ENCODE data around the gene EN1. TPM values are rescaled to one million over a fixed set of nuclear protein-coding genes. Genes with fewer than 3 reads are reported as not detected.

Gene EN1
- total RNA-seq, 2 experiments from 2014 or later = not detected

DNA sequence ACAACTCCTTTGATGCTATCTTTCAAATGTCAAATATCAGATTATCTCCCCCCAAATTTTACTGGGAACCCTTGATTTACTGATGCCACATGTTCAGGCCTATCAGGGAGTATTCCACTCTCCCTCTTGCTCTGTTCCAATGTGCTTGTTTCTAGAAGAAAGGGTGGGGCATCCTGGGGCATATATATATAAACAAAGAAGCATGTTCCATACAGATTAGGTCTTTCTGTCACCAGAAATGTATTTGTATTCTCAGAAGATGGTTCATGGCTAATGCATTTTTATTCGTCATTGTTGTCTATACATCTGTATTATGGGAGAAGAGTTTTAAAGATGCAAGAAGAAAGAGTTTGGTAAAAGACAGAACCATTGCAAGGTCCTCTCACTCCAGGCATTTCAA lies 24.9 kb downstream of the EN1 start:
- DNase-seq = no peak
- no peaks in the 10 kb centered on the region for H3K9me3 ChIP-seq (ENCODE audit: control insufficient read depth in 1 of 2, insufficient read depth in 1 of 2, low read length in 2 of 2)
- peaks cover 24 to 45% of the 10 kb centered on the region in 2 experiments for H3K27me3 ChIP-seq (ENCODE audit: control insufficient read depth in 1 of 2, insufficient read depth in 2 of 2, low read length in 2 of 2)
- Mint-ChIP-seq H3K36me3 (ENCODE audit: low read depth) (no peaks in the 10 kb centered on the region), H3K4me1 (ENCODE audit: low read depth) (no peaks in the 10 kb centered on the region), H3K27me3 (peaks cover 77% of the 10 kb centered on the region), H3K9me3 (no peaks in the 10 kb centered on the region), H3K27ac (no peak overlapping the region), H3K4me3 (no peak overlapping the region)
- ChIA-PET CTCF (no interaction called here), POLR2A (no interaction called here)
- H3K36me3 ChIP-seq (ENCODE audit: insufficient read depth, low read length) = no peaks in the 10 kb centered on the region
- H3K4me3 ChIP-seq (ENCODE audit: low read length) = no peak overlapping the region
- TF ChIP-seq, protein P1, sequence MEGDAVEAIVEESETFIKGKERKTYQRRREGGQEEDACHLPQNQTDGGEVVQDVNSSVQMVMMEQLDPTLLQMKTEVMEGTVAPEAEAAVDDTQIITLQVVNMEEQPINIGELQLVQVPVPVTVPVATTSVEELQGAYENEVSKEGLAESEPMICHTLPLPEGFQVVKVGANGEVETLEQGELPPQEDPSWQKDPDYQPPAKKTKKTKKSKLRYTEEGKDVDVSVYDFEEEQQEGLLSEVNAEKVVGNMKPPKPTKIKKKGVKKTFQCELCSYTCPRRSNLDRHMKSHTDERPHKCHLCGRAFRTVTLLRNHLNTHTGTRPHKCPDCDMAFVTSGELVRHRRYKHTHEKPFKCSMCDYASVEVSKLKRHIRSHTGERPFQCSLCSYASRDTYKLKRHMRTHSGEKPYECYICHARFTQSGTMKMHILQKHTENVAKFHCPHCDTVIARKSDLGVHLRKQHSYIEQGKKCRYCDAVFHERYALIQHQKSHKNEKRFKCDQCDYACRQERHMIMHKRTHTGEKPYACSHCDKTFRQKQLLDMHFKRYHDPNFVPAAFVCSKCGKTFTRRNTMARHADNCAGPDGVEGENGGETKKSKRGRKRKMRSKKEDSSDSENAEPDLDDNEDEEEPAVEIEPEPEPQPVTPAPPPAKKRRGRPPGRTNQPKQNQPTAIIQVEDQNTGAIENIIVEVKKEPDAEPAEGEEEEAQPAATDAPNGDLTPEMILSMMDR (IDR thresholded peaks at IDR 0.05) = no peak
- intact Hi-C loops (cut with DNase I, micrococcal nuclease) = no loop called here
- no peak for ATAC-seq (ENCODE audit: poor library complexity)
- H3K27ac ChIP-seq (ENCODE audit: low read depth in 1 of 2, low read length in 2 of 2) = no peak overlapping the region
- no peaks in the 10 kb centered on the region for H3K4me1 ChIP-seq (ENCODE audit: insufficient read depth, low read length)

DNA sequence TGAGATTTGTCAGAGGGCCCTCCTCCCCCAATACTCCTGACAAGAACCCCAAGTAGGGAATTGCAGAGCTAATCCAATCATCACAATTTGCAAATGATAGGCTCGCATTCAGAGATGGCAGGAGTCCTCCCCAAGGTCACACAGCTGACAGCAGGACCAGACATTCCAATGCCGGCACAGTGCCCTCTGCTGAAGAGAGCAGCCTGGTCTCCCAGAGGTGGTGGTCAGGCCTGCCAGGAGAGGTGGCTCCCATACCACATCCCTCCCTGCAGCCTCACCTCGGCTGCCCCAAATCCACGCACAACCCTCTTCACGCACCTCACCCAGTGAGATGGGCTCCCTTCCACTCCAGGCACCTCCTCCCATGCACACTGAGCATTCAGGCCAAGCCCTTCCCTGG lies 25.4 kb downstream of the EN1 start:
- DNase-seq (no peak), ATAC-seq (ENCODE audit: poor library complexity) (no peak)
- no peaks in the 10 kb centered on the region for H3K4me1 Mint-ChIP-seq (ENCODE audit: low read depth)
- H3K27ac Mint-ChIP-seq = no peak overlapping the region
- H3K9me3 ChIP-seq (ENCODE audit: control insufficient read depth in 1 of 2, insufficient read depth in 1 of 2, low read length in 2 of 2) = no peaks in the 10 kb centered on the region
- no peak overlapping the region for H3K4me3 Mint-ChIP-seq
- intact Hi-C loops (cut with DNase I, micrococcal nuclease) = no loop called here
- ChIA-PET POLR2A (no interaction called here), CTCF (interaction anchor here (0.6 kb wide), 1 partner anchor 1783 kb away, joined by 3 read pairs; no protein-coding TSS in a partner anchor)
- H3K4me1 ChIP-seq (ENCODE audit: insufficient read depth, low read length) = no peaks in the 10 kb centered on the region
- no peak overlapping the region for H3K27ac ChIP-seq (ENCODE audit: low read depth in 1 of 2, low read length in 2 of 2)
- peaks cover 80% of the 10 kb centered on the region for H3K27me3 Mint-ChIP-seq
- H3K9me3 Mint-ChIP-seq = no peaks in the 10 kb centered on the region
- no peaks in the 10 kb centered on the region for H3K36me3 Mint-ChIP-seq (ENCODE audit: low read depth)
- H3K27me3 ChIP-seq (ENCODE audit: control insufficient read depth in 1 of 2, insufficient read depth in 2 of 2, low read length in 2 of 2) = peaks cover 26 to 50% of the 10 kb centered on the region in 2 experiments
- H3K4me3 ChIP-seq (ENCODE audit: low read length) = no peak overlapping the region
- TF ChIP-seq, protein P1 (IDR thresholded peaks at IDR 0.05) = no peak
- H3K36me3 ChIP-seq (ENCODE audit: insufficient read depth, low read length) = no peaks in the 10 kb centered on the region

DNA sequence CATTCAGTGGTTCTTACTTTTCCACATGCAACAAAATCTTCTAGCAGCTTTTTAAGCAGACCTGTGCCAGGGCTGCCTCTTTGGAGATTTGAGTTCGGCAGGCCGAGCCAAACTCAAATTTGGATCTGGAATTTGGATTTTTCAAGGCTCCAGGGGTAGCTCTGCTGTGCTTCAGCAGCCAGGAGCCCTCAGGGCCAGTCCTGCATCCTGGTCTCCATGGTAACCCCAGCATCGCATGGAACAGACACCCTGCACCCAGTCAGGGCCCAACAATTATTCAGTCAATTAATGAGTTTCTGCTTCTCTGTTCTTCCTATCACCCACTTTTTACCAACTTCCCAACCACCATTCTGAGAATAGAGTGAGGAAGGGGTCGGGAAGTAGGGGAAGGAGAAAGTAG lies 30.0 kb downstream of the EN1 start:
- H3K27ac ChIP-seq (ENCODE audit: low read depth in 1 of 2, low read length in 2 of 2) = no peak overlapping the region
- no peaks in the 10 kb centered on the region for H3K4me1 ChIP-seq (ENCODE audit: insufficient read depth, low read length)
- ChIA-PET CTCF (no interaction called here), POLR2A (no interaction called here)
- H3K36me3 ChIP-seq (ENCODE audit: insufficient read depth, low read length) = no peaks in the 10 kb centered on the region
- no peak for DNase-seq
- no peak overlapping the region for H3K4me3 ChIP-seq (ENCODE audit: low read length)
- H3K4me3 Mint-ChIP-seq = no peak overlapping the region
- no peaks in the 10 kb centered on the region for H3K4me1 Mint-ChIP-seq (ENCODE audit: low read depth)
- H3K27ac Mint-ChIP-seq = no peak overlapping the region
- peaks cover 92% of the 10 kb centered on the region for H3K27me3 Mint-ChIP-seq
- intact Hi-C loops (cut with DNase I, micrococcal nuclease) = no loop called here
- no peaks in the 10 kb centered on the region for H3K9me3 Mint-ChIP-seq
- TF ChIP-seq, protein P1 (IDR thresholded peaks at IDR 0.05) = no peak
- ATAC-seq (ENCODE audit: poor library complexity) = no peak
- H3K9me3 ChIP-seq (ENCODE audit: control insufficient read depth in 1 of 2, insufficient read depth in 1 of 2, low read length in 2 of 2) = peaks cover 0 to 5% of the 10 kb centered on the region in 2 experiments
- no peaks in the 10 kb centered on the region for H3K36me3 Mint-ChIP-seq (ENCODE audit: low read depth)
- peaks cover 34 to 60% of the 10 kb centered on the region in 2 experiments for H3K27me3 ChIP-seq (ENCODE audit: control insufficient read depth in 1 of 2, insufficient read depth in 2 of 2, low read length in 2 of 2)
